Keratinocyte (primary cell): ENCODE results near the gene GDPD5. TPM values are rescaled to one million over a fixed set of nuclear protein-coding genes. Genes with fewer than 3 reads are reported as not detected.

Experiments
- DNase-seq: peaks from one replicate; pipeline ENCODE4 v3.0.0-alpha.2; 2011; ENCODE audit warnings: low read depth, missing footprints, low spot score
- FAIRE-seq: peaks from 2 replicates; lab custom pipeline; 2011; peaks lifted over from hg19 to GRCh38; lab: Jason Lieb, UNC
- H2AFZ ChIP-seq: 2 replicates; pipeline ENCODE4 v1.6.0; 2012; ENCODE audit warnings: low read length, control low read depth, inconsistent platforms; ENCODE audit not compliant: control insufficient read depth
- H3K27ac ChIP-seq: 2 replicates; pipeline ENCODE4 v1.5.1; 2011; ENCODE audit warnings: low read length; ENCODE audit not compliant: control insufficient read depth, insufficient read depth
- H3K27me3 ChIP-seq: 3 replicates; pipeline ENCODE4 v1.6.0; 2011; ENCODE audit warnings: low read length; ENCODE audit not compliant: control insufficient read depth, insufficient read depth; ENCODE audit errors: extremely low read depth
- H3K36me3 ChIP-seq, 2 experiments: 2 replicates in 1 of 2; 3 replicates in 1 of 2; pipeline ENCODE4 v1.5.1; 2011; ENCODE audit warnings: low read length in 2 of 2, mild to moderate bottlenecking in 1 of 2; ENCODE audit not compliant: control insufficient read depth in 2 of 2, insufficient read depth in 2 of 2; ENCODE audit errors: extremely low read depth in 1 of 2
- H3K4me1 ChIP-seq: 3 replicates; pipeline ENCODE4 v1.5.1; 2011; ENCODE audit warnings: low read length; ENCODE audit not compliant: control insufficient read depth, insufficient read depth; ENCODE audit errors: extremely low read depth
- H3K4me2 ChIP-seq: 3 replicates; pipeline ENCODE4 v1.6.0; 2011; ENCODE audit warnings: low read depth, low read length; ENCODE audit not compliant: control insufficient read depth, insufficient read depth; ENCODE audit errors: extremely low read depth
- H3K4me3 ChIP-seq, 3 experiments: fragments of 200-600 bp in 1 of 3; sonication (generic) in 1 of 3; 2 replicates in 2 of 3; 3 replicates in 1 of 3; pipeline ENCODE4 v1.5.1; 2011 to 2016; ENCODE audit warnings: low read length in 3 of 3, mild to moderate bottlenecking in 3 of 3, control low read depth in 2 of 3, inconsistent platforms in 1 of 3, low read depth in 1 of 3, mixed read lengths in 1 of 3, mixed run types in 1 of 3, moderate library complexity in 1 of 3; ENCODE audit not compliant: control insufficient read depth in 2 of 3, insufficient read depth in 2 of 3; ENCODE audit errors: extremely low read depth in 1 of 3
- H3K79me2 ChIP-seq: 2 replicates; pipeline ENCODE4 v1.6.0; 2012; ENCODE audit warnings: low read length; ENCODE audit not compliant: control insufficient read depth, insufficient read depth
- H3K9ac ChIP-seq: 3 replicates; pipeline ENCODE4 v1.6.0; 2011; ENCODE audit warnings: low read length; ENCODE audit not compliant: control insufficient read depth, insufficient read depth; ENCODE audit errors: extremely low read depth
- H3K9me1 ChIP-seq: 3 replicates; pipeline ENCODE4 v1.6.0; 2011; ENCODE audit warnings: low read length; ENCODE audit not compliant: control insufficient read depth, insufficient read depth; ENCODE audit errors: extremely low read depth
- H3K9me3 ChIP-seq: 2 replicates; pipeline ENCODE4 v1.5.1; 2012; ENCODE audit warnings: low read depth, low read length; ENCODE audit not compliant: control insufficient read depth
- H4K20me1 ChIP-seq: 3 replicates; pipeline ENCODE4 v1.6.0; 2011; ENCODE audit warnings: low read length; ENCODE audit not compliant: control insufficient read depth, insufficient read depth; ENCODE audit errors: extremely low read depth
- CTCF ChIP-seq, 3 experiments: IDR thresholded peaks in 1 of 3; conservative IDR thresholded peaks in 1 of 3; optimal IDR thresholded peaks in 1 of 3; 2 replicates in 2 of 3; 3 replicates in 1 of 3; pipeline versions ENCODE3 to v1.5.1; 2011; ENCODE audit warnings: low read length in 3 of 3, mild to moderate bottlenecking in 3 of 3, moderate library complexity in 2 of 3, control low read depth in 1 of 3, inconsistent platforms in 1 of 3; ENCODE audit not compliant: insufficient read depth in 2 of 3; ENCODE audit errors: extremely low read depth in 1 of 3
- EZH2 ChIP-seq: IDR thresholded peaks from one replicate; pipeline ENCODE4 v1.6.1; 2012; ENCODE audit warnings: inconsistent platforms, mild to moderate bottlenecking, low read length, moderate library complexity
- dilution Hi-C: fragments of 300-500 bp; cut with MboI; formaldehyde crosslinking; loops from one replicate; pipeline ENCODE4 v1.7.0; 2020; ENCODE audit warnings: low sequenced_read_pairs; ENCODE audit not compliant: extremely low pct_ligation_motif_present
- polyA plus RNA-seq, 5 experiments: library from polyadenylated mRNA; depleted of rRNA in 3 of 5; stranded (reverse) in 3 of 5; stranded (forward) in 1 of 5; unstranded in 1 of 5; fragments of >200 nt; gene quantifications; 1 replicate in 1 of 5; 2 replicates in 3 of 5; 3 replicates in 1 of 5; pipeline versions ENCODE4 v1.2.1 to v1.2.3, GENCODE V29; 2011 to 2012; ENCODE audit warnings: missing spikeins in 2 of 5, low read depth in 1 of 5, low replicate concordance in 1 of 5

GDPD5 gene
- polyA plus RNA-seq, 1 donor (not counting 4 experiments of a cell fraction or from before 2014, with no cell fraction given) = 2.1 TPM

GRCh38 chr11:75567971-75568370, 42.2 kb upstream of the GDPD5 start:
- Histone ChIP-seq H3K9me3 (no peaks in the 10 kb centered on the region), H3K9ac (no peak overlapping the region), H3K27ac (no peak overlapping the region), H3K4me2 (no peak overlapping the region), H2AFZ (no peak overlapping the region), H3K36me3 (peaks cover 54 to 69% of the 10 kb centered on the region in 2 experiments), H3K27me3 (no peaks in the 10 kb centered on the region), H4K20me1 (peaks cover 25% of the 10 kb centered on the region), H3K4me3 (no peak overlapping the region), H3K9me1 (peaks cover 4% of the 10 kb centered on the region), H3K4me1 (peaks cover 29% of the 10 kb centered on the region), H3K79me2 (peaks cover 60% of the 10 kb centered on the region)
- FAIRE-seq (no peak), DNase-seq (no peak)
- dilution Hi-C loops = no loop called here
- TF ChIP-seq EZH2 = no peak

- Histone ChIP-seq H3K36me3 (peaks cover 45 to 59% of the 10 kb centered on the region in 2 experiments), H3K4me2 (no peak overlapping the region), H3K9me1 (peaks cover 4% of the 10 kb centered on the region), H4K20me1 (peaks cover 25% of the 10 kb centered on the region), H3K27me3 (no peaks in the 10 kb centered on the region), H3K4me1 (peaks cover 31% of the 10 kb centered on the region), H3K9me3 (no peaks in the 10 kb centered on the region), H3K9ac (no peak overlapping the region), H3K4me3 (no peak overlapping the region), H3K27ac (no peak overlapping the region), H3K79me2 (peaks cover 68% of the 10 kb centered on the region), H2AFZ (no peak overlapping the region)
- FAIRE-seq = no peak
- TF ChIP-seq EZH2 = no peak
- no peak for TF ChIP-seq CTCF (optimal IDR thresholded peaks at IDR 0.05 in 1 of 3, IDR thresholded peaks at IDR 0.05 in 1 of 3, conservative IDR thresholded peaks at IDR 0.05 in 1 of 3; ENCODE audit: extremely low read depth in 1 of 3, insufficient read depth in 2 of 3, low read length in 3 of 3)
- no peak for DNase-seq
- dilution Hi-C loops = no loop called here
These were observed 41.1 kb upstream of the GDPD5 start for GRCh38 chr11:75566763-75567279.
